ENCODE data around the gene RFX2.
A peak's percentile ranks its signal among the peaks of the same experiment; 100 is the strongest.
"Not testable (repeated sequence)": the region's sequence is repeated elsewhere in the genome, so short reads cannot be mapped to it uniquely, and the experiment has no call there.

Gene RFX2

GRCh38 chr19:5961641-5961968 is 148.7 kb downstream of the RFX2 start:
- 65% methylated on average over 5 of the region's 6 CpGs for WGBS (ENCODE audit: insufficient coverage)
- H3K27me3 ChIP-seq (replicated peaks in 2 of 5; ENCODE audit: control insufficient read depth in 4 of 5, insufficient read depth in 5 of 5, low read length in 4 of 5); DNase-seq; H3K9me3 ChIP-seq (ENCODE audit: control extremely low read depth in 1 of 5, control insufficient read depth in 4 of 5, insufficient read depth in 2 of 5, low read depth in 1 of 5, low read length in 4 of 5): not testable (repeated sequence)
- Histone ChIP-seq H3K4me1 (ENCODE audit: control extremely low read depth in 1 of 4, control insufficient read depth in 4 of 4, insufficient read depth in 4 of 4, low read length in 3 of 4) (peaks cover 0 to 55% (median 33%) of the 10 kb centered on the region in 4 experiments), H3K27ac (ENCODE audit: insufficient read depth in 1 of 2, low read depth in 1 of 2, low read length in 2 of 2, poor library complexity in 1 of 2, severe bottlenecking in 2 of 2) (peak overlapping the region in 1 of 2 experiments; percentile 52), H3K36me3 (ENCODE audit: control insufficient read depth in 4 of 4, insufficient read depth in 4 of 4, low read length in 3 of 4) (peaks cover 0 to 25% (median 5%) of the 10 kb centered on the region in 4 experiments), H3K4me3 (ENCODE audit: control insufficient read depth in 1 of 7, extremely low read depth in 1 of 7, insufficient read depth in 4 of 7, low read depth in 2 of 7, low read length in 6 of 7) (peak overlapping the region in 4 of 7 experiments; percentile 13 to 70 (median 43))
- CTCF ChIA-PET: interaction anchor here (0.9 to 2.4 kb wide), 3 partner anchors 9 to 157 kb away, joined by 3 to 9 read pairs (median 5); no protein-coding TSS in a partner anchor
- POLR2A ChIA-PET: interaction anchor here (0.6 to 1.4 kb wide), 2 partner anchors 11 to 1233 kb away, joined by 3 read pairs; no protein-coding TSS in a partner anchor

- no peak for DNase-seq
- no peak overlapping the region for H3K27ac ChIP-seq (ENCODE audit: insufficient read depth in 1 of 2, low read depth in 1 of 2, low read length in 2 of 2, poor library complexity in 1 of 2, severe bottlenecking in 2 of 2)
- WGBS (ENCODE audit: insufficient coverage): 95% methylated on average over 15 of the region's 18 CpGs
- H3K27me3 ChIP-seq (replicated peaks in 2 of 5; ENCODE audit: control insufficient read depth in 4 of 5, insufficient read depth in 5 of 5, low read length in 4 of 5): no peaks in the 10 kb centered on the region
- CTCF ChIA-PET: interaction anchor here (1.1 to 2.4 kb wide), 3 partner anchors 8 to 19 kb away, joined by 3 to 9 read pairs (median 5); no protein-coding TSS in a partner anchor
- no peaks in the 10 kb centered on the region for H3K9me3 ChIP-seq (ENCODE audit: control extremely low read depth in 1 of 5, control insufficient read depth in 4 of 5, insufficient read depth in 2 of 5, low read depth in 1 of 5, low read length in 4 of 5)
- POLR2A ChIA-PET: no interaction called here
- H3K4me1 ChIP-seq (ENCODE audit: control extremely low read depth in 1 of 4, control insufficient read depth in 4 of 4, insufficient read depth in 4 of 4, low read length in 3 of 4): peaks cover 0 to 56% (median 34%) of the 10 kb centered on the region in 4 experiments
- no peak overlapping the region for H3K4me3 ChIP-seq (ENCODE audit: control insufficient read depth in 1 of 7, extremely low read depth in 1 of 7, insufficient read depth in 4 of 7, low read depth in 2 of 7, low read length in 6 of 7)
- H3K36me3 ChIP-seq (ENCODE audit: control insufficient read depth in 4 of 4, insufficient read depth in 4 of 4, low read length in 3 of 4): peaks cover 0 to 13% (median 3%) of the 10 kb centered on the region in 4 experiments
Measured at GRCh38 chr19:5960005-5961001, 150.0 kb downstream of the RFX2 start.

- no peaks in the 10 kb centered on the region for H3K9me3 ChIP-seq (ENCODE audit: control extremely low read depth in 1 of 5, control insufficient read depth in 4 of 5, insufficient read depth in 2 of 5, low read depth in 1 of 5, low read length in 4 of 5)
- ChIA-PET CTCF (interaction anchor here (1.1 kb wide), 1 partner anchor 9 kb away, joined by 3 read pairs; no protein-coding TSS in a partner anchor), POLR2A (no interaction called here)
- H3K4me3 ChIP-seq (ENCODE audit: control insufficient read depth in 1 of 7, extremely low read depth in 1 of 7, insufficient read depth in 4 of 7, low read depth in 2 of 7, low read length in 6 of 7): no peak overlapping the region
- H3K4me1 ChIP-seq (ENCODE audit: control extremely low read depth in 1 of 4, control insufficient read depth in 4 of 4, insufficient read depth in 4 of 4, low read length in 3 of 4): peaks cover 0 to 64% (median 39%) of the 10 kb centered on the region in 4 experiments
- 96% methylated on average over 13 of the region's 14 CpGs for WGBS (ENCODE audit: insufficient coverage)
- no peak for DNase-seq
- peak overlapping the region in 1 of 2 experiments; percentile 39 for H3K27ac ChIP-seq (ENCODE audit: insufficient read depth in 1 of 2, low read depth in 1 of 2, low read length in 2 of 2, poor library complexity in 1 of 2, severe bottlenecking in 2 of 2)
- peaks cover 0 to 10% (median 3%) of the 10 kb centered on the region in 4 experiments for H3K36me3 ChIP-seq (ENCODE audit: control insufficient read depth in 4 of 4, insufficient read depth in 4 of 4, low read length in 3 of 4)
- H3K27me3 ChIP-seq (replicated peaks in 2 of 5; ENCODE audit: control insufficient read depth in 4 of 5, insufficient read depth in 5 of 5, low read length in 4 of 5): no peaks in the 10 kb centered on the region
Measured at GRCh38 chr19:5959260-5960004, 150.9 kb downstream of the RFX2 start.

- ChIA-PET POLR2A (no interaction called here), CTCF (no interaction called here)
- H3K27ac ChIP-seq (ENCODE audit: insufficient read depth in 1 of 2, low read depth in 1 of 2, low read length in 2 of 2, poor library complexity in 1 of 2, severe bottlenecking in 2 of 2): peak overlapping the region in 1 of 2 experiments; percentile 39
- H3K9me3 ChIP-seq (ENCODE audit: control extremely low read depth in 1 of 5, control insufficient read depth in 4 of 5, insufficient read depth in 2 of 5, low read depth in 1 of 5, low read length in 4 of 5): no peaks in the 10 kb centered on the region
- peaks cover 0 to 65% (median 42%) of the 10 kb centered on the region in 4 experiments for H3K4me1 ChIP-seq (ENCODE audit: control extremely low read depth in 1 of 4, control insufficient read depth in 4 of 4, insufficient read depth in 4 of 4, low read length in 3 of 4)
- DNase-seq: no peak
- H3K36me3 ChIP-seq (ENCODE audit: control insufficient read depth in 4 of 4, insufficient read depth in 4 of 4, low read length in 3 of 4): peaks cover 0 to 10% (median 3%) of the 10 kb centered on the region in 4 experiments
- no peaks in the 10 kb centered on the region for H3K27me3 ChIP-seq (replicated peaks in 2 of 5; ENCODE audit: control insufficient read depth in 4 of 5, insufficient read depth in 5 of 5, low read length in 4 of 5)
- WGBS (ENCODE audit: insufficient coverage): 85% methylated on average over 8 of the region's 10 CpGs
- H3K4me3 ChIP-seq (ENCODE audit: control insufficient read depth in 1 of 7, extremely low read depth in 1 of 7, insufficient read depth in 4 of 7, low read depth in 2 of 7, low read length in 6 of 7): no peak overlapping the region
Measured at GRCh38 chr19:5958851-5959122, 151.5 kb downstream of the RFX2 start.

GRCh38 chr19:5958074-5958850 is 152.0 kb downstream of the RFX2 start:
- Histone ChIP-seq H3K9me3 (ENCODE audit: control extremely low read depth in 1 of 5, control insufficient read depth in 4 of 5, insufficient read depth in 2 of 5, low read depth in 1 of 5, low read length in 4 of 5) (no peaks in the 10 kb centered on the region), H3K27ac (ENCODE audit: insufficient read depth in 1 of 2, low read depth in 1 of 2, low read length in 2 of 2, poor library complexity in 1 of 2, severe bottlenecking in 2 of 2) (peak overlapping the region in 1 of 2 experiments; percentile 39), H3K27me3 (replicated peaks in 2 of 5; ENCODE audit: control insufficient read depth in 4 of 5, insufficient read depth in 5 of 5, low read length in 4 of 5) (no peaks in the 10 kb centered on the region), H3K4me1 (ENCODE audit: control extremely low read depth in 1 of 4, control insufficient read depth in 4 of 4, insufficient read depth in 4 of 4, low read length in 3 of 4) (peaks cover 5 to 65% (median 44%) of the 10 kb centered on the region in 4 experiments), H3K36me3 (ENCODE audit: control insufficient read depth in 4 of 4, insufficient read depth in 4 of 4, low read length in 3 of 4) (peaks cover 0 to 10% (median 3%) of the 10 kb centered on the region in 4 experiments), H3K4me3 (ENCODE audit: control insufficient read depth in 1 of 7, extremely low read depth in 1 of 7, insufficient read depth in 4 of 7, low read depth in 2 of 7, low read length in 6 of 7) (no peak overlapping the region)
- ChIA-PET CTCF (interaction anchor here (0.9 kb wide), 2 partner anchors 15 to 154 kb away, joined by 3 read pairs; no protein-coding TSS in a partner anchor), POLR2A (no interaction called here)
- WGBS (ENCODE audit: insufficient coverage): 86% methylated on average over 18 of the region's 21 CpGs
- DNase-seq: no peak

- CTCF ChIA-PET: interaction anchor here (0.9 to 1.5 kb wide), 3 partner anchors 14 to 153 kb away, joined by 3 read pairs; no protein-coding TSS in a partner anchor
- Histone ChIP-seq H3K9me3 (ENCODE audit: control extremely low read depth in 1 of 5, control insufficient read depth in 4 of 5, insufficient read depth in 2 of 5, low read depth in 1 of 5, low read length in 4 of 5) (no peaks in the 10 kb centered on the region), H3K36me3 (ENCODE audit: control insufficient read depth in 4 of 4, insufficient read depth in 4 of 4, low read length in 3 of 4) (peaks cover 0 to 10% (median 3%) of the 10 kb centered on the region in 4 experiments), H3K27me3 (replicated peaks in 2 of 5; ENCODE audit: control insufficient read depth in 4 of 5, insufficient read depth in 5 of 5, low read length in 4 of 5) (no peaks in the 10 kb centered on the region), H3K27ac (ENCODE audit: insufficient read depth in 1 of 2, low read depth in 1 of 2, low read length in 2 of 2, poor library complexity in 1 of 2, severe bottlenecking in 2 of 2) (no peak overlapping the region), H3K4me1 (ENCODE audit: control extremely low read depth in 1 of 4, control insufficient read depth in 4 of 4, insufficient read depth in 4 of 4, low read length in 3 of 4) (peaks cover 6 to 65% (median 44%) of the 10 kb centered on the region in 4 experiments), H3K4me3 (ENCODE audit: control insufficient read depth in 1 of 7, extremely low read depth in 1 of 7, insufficient read depth in 4 of 7, low read depth in 2 of 7, low read length in 6 of 7) (no peak overlapping the region)
- no peak for DNase-seq
- 90% methylated on average over 10 of the region's 10 CpGs for WGBS (ENCODE audit: insufficient coverage)
- POLR2A ChIA-PET: interaction anchor here (0.7 kb wide), 1 partner anchor 328 kb away, joined by 5 read pairs; no protein-coding TSS in a partner anchor
Measured at GRCh38 chr19:5957170-5957569, 153.1 kb downstream of the RFX2 start.
